Stimulated activated CD4-positive, alpha-beta T cell treated with anti-CD3 and anti-CD28 coated beads, Interleukin-12 subunit alpha, Interleukin-12 subunit beta, amount 100 ng/mL, for 4 hours (primary cell): ENCODE data around the gene BORCS8.
A peak's percentile ranks its signal among the peaks of the same experiment; 100 is the strongest.
"Not testable (repeated sequence)": the region's sequence is repeated elsewhere in the genome, so short reads cannot be mapped to it uniquely, and the experiment has no call there.

ENCODE experiments used
- DNase-seq: peaks from one replicate; pipeline ENCODE4 v3.0.0-alpha.2; 2020

BORCS8 gene

DNA sequence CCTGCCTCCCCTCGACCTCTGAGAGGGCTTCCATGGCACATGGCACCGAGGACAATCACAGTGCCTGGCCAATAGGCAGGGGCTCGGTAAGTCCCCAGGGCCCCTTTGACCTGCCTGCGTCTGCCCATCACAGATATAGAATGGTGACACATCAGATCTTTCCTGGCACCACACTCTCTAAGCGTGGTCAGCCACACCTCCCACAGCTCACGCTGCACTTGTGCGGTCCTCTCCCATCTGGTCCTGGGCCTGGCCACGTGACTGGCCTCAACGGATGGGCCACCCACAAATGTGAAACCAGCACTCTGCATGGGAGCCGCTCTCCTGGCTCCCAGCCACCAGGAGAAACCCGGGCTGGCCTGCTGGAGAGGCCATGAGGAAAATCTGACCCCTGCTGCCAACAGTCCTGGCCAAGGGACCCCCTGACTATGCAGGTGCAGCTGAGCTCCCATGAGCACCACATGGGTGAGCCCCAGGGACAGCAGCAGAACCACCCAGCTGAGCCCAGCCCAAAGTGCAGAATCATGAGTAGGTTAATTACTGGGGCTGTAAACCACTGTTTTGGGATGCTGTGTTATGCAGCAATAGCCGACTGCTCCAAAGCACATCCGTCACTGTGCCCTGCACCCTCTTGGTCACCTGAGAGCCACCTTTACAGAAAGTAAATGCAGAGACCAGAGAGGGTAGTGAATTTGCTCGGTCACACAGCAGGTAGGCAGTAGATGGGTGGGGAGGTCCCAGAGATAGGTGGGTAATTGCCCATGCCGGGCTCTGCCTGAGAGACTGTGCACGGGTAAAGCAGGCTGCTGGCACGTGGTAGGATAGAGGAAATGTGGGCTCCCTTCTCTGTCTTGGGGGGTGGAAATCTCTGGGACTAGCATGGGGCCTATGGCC lies 12.2 kb downstream of the BORCS8 start:
- no peak for DNase-seq

DNA sequence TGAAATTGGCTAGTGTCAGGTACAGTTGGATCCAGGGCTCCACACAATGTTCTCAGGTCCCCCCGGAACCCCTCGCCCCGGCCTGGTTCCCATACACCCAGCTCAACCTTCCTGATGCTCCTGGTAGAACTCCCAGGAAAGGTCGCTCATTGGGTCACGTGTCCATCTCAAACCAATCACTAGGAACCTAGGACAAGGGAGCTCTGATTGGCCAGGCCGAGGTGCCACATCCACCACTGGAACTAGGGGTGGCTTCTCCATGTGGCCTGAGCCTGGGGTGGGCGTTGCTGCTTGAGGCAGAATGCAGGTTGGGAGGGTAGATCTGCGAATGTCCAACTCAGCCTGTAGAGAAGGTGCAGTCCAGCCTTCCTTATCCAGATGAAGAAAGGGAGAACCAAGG lies 15.0 kb downstream of the BORCS8 start:
- DNase-seq: no peak

DNA sequence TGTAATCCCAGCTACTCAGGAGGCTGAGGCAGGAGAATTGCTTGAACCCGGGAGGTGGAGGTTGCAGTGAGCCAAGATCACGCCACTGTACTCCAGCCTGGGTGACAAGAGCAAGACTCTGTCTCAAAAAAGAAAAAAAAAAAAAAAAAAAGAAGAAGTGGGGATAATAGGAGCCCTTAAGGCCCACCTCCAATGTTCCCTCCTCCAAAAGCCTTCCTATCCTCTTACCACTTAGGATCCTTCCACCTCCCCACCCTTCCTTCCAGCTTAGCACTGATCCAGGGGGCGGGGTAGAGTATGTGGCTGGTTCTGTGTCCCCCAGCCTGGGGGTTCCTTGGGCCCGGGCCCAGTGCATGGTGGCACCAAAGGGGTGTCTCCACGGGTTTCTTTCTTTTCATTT lies 18.7 kb downstream of the BORCS8 start:
- DNase-seq: not testable (repeated sequence)

DNA sequence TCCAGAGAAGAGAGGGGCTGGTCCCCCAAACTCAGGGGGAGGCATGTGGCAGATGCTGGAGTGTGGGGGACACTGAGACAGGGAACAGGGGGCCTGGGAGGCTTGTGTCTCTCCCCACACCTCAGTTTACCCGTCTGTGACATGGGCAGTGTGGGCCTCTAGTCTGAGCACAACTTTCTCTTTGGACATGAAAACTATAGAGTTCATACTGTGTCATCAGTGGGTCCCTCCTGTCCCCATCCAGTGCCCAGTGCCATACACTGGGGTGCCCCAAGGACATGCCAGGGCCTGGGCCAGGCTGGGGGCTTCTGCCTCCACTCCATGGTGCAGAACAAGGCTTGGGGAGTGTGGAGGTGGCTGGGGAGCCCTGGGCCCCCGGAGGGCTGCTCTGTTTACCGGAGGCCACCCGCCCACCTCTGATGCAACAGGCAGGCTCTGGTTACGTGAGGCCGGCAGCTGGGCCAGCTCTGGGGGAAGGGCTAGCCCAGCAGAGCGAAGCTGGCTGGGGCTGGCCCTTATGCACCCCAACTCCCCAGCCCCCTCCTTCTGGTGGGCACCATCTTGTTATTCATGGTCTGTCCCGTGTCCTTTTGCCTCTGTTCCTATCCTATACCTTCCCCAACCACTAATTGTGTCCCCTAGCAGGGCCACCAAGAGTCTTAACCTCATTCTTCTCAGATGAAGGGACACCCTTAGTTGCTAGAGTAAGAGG lies 20.0 kb downstream of the BORCS8 start:
- DNase-seq: no peak

DNA sequence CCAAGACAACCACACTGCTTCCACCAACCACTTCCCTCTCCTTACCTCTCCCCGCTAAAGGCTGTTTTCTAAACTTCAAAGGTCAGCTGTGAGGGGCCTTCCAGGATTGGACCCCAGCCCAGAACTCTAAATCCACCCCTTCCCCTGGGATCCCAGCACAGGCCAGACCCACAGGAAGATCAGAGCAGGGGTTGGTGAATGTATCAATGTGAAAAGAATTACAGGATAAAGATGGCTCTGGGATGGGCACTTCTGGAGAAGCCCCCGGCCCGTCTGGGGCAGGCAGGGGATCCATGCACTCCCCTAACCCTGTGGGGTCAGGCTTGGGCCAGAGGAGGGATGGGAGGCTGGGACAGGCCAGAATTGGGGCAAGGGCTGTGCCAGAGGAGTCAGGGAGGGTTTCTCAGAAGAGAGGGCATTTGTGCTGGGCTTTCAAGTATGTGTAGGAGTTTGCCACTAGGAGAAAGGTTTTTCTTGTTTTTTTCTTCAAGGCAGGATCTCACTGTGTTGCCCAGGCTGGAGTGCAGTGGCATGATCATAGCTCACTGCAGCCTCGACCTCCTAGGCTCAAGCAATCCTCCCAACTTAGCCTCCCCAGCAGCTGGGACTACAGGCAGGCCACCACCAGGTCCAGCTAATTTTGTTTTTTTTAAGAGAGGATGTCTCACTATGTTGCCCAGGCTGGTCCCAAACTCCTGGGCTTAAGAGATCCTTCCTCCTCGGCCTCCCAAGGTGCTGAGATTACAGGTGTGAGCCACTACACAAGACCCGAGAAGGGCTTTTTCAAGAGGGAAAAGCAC lies 20.9 kb downstream of the BORCS8 start:
- no peak for DNase-seq

DNA sequence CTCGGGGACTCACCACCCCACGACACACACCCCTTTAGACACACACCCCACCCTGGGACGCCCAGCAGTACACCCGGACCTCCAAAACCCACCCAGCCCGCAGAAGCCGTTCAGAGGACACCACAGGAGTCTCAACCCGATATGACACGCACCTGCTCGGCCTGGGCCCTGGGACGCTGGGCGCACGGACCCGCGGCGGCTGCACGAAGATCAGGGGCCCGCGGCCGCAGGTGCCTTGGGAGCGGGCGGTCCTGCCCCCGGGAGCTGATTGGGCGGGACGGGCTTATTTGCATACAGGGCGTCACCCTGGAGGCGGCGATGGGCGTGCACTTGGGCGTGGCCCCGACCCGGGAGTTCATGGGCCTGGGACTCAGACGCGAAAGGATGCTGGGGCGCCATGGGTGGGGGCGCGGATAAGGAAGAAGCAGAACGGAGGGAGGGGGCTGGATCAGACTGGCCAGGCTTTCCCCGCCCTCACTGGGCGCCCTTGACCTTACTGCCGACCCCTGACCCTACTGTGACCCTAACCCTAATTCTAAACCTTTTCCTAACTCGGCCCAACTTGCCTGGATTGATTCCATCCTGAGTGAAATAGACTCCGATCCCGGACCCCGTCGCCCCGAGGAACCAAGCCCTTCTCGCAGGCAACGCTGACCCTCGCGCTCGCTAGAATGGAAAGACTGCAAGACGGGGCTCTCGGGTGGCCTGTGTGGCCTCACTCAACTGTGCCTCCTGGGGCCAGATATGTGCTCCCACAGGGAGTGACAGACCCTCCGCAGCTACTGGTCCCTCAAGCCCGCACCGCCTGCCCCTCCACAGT lies 21.7 kb downstream of the BORCS8 start, which contains the start of gene MEF2B:
TSS of gene MEF2B (minus strand) at position 211 of the 820 bp plus-strand sequence. CDS start 19,528 bp downstream, outside the sequence.
- DNase-seq: peak; percentile 77

DNA sequence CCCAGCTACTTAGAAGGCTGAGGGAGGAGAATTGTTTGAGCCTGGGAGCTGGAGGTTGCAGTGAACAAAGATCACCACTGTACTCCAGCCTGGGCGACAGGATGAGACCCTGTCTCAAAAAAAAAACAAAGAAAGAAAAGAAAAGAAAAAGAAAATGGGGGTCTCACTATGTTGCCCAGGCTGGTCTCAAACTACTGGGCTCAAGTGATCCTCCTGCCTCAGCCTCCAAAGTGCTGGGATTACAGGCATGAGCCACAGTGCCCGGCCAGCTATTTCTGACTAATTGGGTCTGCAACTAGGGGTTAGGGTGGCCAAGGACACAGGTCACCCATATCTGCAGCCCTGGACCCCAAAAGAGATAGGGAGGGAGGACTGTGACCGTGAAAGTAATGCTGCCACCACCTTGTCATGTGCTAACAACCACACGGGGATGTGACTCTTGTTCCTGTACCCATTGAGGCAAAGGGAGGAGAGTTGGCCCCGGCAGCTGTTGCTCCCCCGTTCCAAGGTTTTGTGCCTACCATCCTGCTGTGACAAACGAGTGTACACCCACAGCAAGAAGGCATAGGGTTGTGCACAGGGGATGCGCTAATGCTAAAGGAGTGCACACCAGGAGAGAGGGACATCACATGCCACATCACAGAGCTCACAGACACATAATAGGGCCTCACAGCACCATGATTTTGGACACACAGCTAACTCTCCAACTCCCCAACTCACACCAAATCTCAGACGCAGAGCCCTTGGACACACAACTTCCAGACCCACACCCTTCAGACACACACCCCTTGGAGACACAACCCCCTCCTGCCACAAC lies 22.5 kb downstream of the BORCS8 start:
- no peak for DNase-seq

DNA sequence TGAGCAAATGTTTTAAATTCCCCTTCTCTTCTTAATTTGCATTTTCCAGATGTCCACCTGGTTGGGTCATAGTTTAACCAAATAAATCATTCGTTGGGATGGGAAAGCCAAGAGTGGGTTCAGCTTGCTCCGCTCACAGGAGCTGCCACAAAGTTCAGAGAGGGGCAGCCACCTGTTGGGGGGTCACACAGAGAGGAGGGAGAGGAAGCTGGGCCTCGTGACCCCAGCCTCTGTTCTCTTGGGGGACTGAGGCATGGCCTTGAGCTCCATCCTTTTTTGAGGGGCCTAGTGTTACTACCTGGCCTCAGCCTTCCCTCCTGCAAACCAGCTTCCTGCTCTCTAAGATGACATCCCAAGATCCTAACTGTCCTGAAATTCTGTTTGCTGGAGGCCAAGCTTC lies 24.3 kb downstream of the BORCS8 start:
- no peak for DNase-seq

DNA sequence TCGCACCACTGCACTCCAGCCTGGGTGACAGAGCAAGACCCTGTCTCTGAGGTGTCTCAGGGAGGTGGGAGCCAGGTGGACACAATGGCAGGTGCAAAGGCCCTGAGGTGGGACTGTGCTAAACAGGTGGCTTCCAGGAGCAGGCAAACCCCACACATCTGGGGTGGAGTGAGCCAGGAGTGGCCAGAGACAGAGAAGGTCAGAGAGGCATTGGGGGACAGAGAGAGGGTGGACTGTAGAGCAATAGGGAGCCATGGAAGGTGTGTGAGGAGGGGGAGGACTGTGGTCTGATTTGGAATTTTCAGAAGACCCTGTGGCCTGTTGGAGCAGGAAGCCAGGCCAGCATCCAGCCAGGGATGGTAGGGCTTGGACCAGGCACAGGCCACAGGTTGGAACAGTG lies 26.6 kb downstream of the BORCS8 start:
- no peak for DNase-seq

DNA sequence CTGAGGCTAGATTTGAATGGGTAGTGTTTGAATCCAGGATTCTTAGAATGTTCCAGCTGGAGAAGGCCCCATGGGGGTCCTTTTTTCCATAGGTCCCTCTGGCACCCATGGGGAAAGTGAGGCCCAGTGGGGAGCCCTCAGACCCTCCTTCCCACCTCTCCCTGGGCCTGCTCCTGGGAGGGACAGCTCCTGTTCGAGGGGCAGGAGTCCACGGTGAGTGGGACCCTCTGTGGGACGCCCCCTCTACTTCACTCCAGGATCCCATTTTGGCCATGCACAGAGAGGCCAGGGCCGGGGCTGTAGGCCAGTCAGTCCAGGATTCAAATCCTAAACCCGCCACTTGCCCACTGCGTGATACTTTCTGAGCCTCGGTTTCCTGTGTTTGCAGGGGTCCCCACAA lies 29.5 kb downstream of the BORCS8 start:
- no peak for DNase-seq

DNA sequence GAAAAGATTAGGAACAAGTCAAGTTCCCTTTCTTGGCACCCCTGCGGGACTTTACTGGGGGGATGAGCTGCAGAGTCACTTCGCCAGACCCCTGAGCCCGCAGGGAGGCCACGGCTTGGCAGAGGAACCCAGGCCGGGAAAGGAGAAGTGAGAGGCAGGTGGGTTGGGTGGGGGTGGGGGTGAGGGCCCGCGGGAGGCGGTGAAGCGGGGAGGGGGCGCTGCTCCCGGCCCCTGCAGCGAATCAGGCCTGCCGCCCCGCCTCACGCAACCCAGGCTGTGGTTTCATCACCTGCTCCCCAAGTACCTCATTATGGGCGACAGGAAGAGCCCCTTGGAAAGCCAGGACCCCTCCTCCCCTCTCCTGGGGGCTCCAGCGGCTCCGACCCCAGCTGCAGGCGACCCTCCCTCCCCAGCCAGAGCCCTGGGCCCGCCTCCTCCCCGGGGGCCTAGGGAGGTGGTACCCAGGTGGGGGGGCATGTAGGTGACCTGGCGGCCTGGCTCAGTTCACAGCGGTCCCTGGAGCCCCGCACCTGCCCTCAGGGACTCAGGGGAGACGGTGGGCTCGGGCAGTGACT lies 31.4 kb downstream of the BORCS8 start:
- DNase-seq: no peak

DNA sequence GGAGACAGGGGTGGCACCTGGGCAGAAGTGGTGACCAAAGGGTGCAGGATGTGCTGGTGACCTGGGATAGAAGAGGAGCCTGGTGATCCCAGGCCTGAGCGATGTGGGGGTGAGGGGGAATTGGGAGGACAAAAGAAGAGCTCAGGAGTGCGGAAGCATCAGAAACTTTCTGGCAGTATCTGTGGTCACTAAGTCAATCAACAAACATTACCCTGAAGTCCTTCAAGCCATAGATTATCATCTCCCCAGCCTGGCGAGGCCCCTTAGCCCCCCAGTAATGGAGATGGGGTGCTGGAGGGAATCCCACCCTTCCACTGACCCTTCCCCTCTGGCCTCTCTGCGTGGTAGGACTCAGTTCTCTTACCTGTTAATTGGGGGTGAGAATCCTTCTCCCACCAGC lies 32.4 kb downstream of the BORCS8 start:
- DNase-seq: no peak

DNA sequence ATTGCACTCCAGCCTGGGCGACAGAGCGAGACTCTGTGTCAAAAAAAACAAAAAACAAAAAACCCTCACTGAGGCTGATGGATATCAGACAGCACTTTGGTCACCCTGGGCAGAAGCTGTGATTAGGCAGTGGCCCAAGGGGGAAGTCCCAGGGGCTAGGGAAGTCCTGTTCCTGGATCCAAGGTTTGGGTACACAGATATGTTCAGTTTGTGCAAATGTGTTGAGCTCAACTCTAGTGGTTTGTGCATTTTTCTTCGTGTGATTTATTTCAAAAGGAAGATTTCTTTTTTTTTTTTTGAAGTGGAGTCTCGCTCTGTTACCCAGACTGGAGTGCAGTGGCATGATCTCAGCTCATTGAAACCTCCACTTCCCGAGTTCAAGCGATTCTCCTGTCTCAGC lies 34.1 kb downstream of the BORCS8 start:
- no peak for DNase-seq

DNA sequence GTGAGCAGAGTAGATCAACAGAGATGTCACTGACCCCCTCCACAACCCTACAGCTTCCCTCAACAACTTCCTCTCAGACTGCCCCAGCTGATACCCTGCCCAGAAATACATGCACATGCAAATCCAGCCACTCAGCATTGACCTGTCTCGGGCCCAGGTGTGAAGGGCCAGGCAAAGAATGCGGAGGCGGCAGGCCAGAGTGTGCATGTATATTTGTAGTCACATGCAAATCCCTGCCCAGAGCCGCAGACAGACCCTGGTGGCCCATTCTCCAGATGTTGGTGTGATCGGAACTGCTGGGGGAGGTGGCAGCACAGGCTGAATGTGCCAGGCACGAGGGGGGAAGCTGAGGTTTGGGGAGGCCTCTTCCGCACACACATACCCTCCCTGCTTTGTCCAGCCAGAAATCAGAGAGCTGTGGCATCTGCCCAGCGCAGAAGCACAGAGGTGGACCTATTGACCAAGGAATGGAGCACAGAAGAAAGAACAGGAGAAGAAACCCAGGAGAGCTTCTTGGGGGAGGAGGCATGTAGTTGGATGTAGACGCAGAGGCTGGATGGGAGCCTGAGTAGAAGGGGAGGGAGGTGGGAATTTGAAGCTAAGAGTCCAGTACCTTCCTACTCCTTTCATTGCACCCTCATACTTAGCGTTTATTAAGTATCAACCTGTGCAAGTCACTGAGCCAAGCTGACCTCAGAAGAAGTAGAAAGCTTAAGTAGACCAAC lies 36.3 kb downstream of the BORCS8 start:
- no peak for DNase-seq

DNA sequence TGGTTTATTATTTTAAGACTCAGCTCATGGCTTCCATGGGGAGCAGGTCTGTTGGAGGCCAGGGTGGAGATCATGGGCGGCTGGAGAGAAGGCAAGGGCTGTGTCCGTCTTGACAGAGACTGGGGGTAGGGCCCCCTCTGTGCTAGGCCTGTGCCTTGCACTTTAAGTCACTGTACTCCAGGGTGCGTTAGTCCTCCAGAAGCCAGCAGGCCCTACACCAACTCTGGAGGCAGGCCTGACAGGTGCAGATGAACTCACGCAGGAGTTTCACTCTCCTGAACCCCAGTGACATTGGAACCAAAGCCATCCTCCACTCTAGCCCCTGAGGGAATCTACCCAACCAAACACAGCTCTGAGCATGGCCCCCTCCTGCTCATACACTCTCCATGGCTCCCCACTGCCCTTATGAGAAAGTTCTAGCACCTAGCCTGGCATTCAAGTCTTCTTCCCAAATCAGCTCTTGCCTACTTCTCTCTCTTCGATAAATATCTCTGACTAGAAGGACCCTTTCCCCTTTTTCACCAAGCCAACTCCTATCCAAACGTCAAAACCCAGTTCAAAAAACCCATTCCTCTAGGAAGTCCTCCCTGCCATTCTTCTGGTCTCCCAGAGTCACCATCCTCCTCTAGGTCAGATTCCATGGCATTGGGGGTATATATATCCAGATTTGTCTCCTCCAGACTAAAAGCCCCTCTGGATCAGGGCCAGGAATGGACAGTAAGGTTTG lies 37.0 kb downstream of the BORCS8 start:
- DNase-seq: no peak

DNA sequence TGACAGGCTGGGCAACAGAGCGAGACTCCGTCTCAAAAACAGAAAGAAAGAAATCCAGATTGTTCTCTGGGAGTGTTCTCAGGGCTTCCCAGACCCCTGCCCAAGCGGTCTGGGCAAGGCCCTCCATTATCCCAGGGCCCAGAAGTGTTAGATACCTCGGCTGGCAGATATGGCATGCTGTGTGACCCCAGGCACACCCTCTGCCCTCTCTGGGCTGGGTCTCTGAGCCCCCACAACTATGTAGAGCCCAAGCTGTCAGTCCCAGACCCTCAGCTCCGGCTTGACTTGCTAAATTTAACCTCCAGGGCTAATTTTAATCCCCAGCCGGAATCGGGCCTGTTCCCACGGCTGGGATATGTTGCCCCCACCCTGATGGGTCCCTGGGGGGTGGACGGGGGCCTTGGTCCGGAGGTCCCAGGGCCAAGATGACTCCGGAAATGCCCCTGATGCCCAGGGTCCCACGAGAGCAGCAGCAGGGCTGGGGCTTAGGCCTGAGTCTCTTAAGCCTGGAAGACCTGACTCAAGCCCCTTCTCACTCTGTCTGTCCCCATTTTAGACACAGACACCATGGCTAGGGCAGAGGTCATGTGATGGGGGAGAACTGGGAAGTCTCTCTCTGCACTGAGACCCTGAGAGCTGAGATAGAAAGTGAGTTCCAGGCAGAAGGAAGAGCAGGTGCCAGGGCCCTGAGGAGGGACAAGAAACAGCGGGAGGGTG lies 39.1 kb downstream of the BORCS8 start:
- DNase-seq: no peak

DNA sequence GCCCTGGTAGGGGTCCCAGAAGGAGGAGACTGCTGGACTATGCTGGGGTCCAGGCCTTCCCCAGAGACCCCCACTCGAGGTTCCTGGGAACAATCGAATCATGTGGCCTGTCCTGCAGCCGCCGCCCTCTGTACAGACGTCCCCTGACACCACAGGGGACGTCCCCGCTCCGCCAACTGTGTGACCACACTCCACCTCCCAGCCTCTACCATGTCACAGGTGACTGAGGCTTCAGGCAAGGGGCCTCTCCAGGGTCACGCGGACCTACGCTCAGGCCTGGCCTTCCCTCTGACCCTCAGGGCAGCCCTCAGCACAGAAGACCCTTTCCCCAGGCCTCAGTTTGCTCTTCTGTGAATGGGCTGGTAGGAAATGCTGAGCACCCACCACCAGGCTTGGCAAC lies 40.5 kb downstream of the BORCS8 start:
- DNase-seq: no peak

DNA sequence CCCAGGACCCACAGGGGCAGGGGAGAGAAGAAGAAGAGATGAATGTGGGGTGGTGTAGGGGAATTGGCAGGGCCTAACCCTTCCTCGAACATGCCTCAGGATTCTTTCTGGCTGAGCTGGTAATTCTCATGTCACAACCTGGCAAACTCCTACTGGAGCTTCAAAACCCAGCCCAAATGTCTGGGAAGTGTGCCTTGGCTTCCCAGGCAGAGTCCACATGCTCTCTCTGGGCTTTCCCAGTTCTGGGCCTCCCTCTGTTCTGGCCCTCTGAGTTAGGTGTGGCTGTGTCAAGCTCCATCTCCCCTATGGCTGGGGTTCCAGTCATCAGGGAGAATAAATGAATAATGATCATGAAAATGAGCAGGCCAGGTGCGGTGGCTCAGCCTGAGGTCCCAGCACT lies 42.5 kb downstream of the BORCS8 start:
- DNase-seq: no peak

DNA sequence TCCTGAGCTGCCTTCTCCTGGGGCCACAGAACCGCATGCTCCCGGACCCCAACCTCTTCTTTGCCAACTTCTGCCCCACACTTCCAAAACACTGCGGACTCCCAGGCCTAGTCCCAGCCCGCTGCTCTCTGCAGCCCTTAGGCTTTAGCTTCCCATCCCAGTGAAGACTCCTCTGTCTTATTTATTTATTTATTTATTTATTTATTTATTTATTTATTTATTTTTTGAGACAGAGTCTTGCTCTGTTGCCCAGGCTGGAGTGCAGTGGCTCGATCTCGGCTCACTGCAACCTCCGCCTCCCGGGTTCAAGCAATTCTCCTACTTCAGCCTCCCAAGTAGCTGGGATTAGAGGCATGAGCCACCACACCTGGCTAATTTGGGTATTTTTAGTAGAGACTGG lies 43.4 kb downstream of the BORCS8 start:
- DNase-seq: not testable (repeated sequence)
